Transverse colon (tissue), 3 donors: Measurements from ENCODE around the gene IGLL1.

Experiments used
- POLR2A ChIP-seq: fragments of 450-650 bp; IDR thresholded peaks from one replicate; pipeline ENCODE4 v1.6.1; 2016; ENCODE audit warnings: antibody characterized with exemption, mild to moderate bottlenecking, moderate library complexity
- TF ChIP-seq, protein P1 (sequence below), 5 experiments: fragments of 200-600 bp in 3 of 5; fragments of 450-650 bp in 2 of 5; sonication (generic) in 3 of 5; IDR thresholded peaks; 1 replicate in 2 of 5; 2 replicates in 3 of 5; pipeline ENCODE4 v1.5.1; 2016 to 2017; ENCODE audit warnings: antibody characterized with exemption in 5 of 5, inconsistent platforms in 3 of 5, mild to moderate bottlenecking in 2 of 5, moderate library complexity in 1 of 5

DNA sequence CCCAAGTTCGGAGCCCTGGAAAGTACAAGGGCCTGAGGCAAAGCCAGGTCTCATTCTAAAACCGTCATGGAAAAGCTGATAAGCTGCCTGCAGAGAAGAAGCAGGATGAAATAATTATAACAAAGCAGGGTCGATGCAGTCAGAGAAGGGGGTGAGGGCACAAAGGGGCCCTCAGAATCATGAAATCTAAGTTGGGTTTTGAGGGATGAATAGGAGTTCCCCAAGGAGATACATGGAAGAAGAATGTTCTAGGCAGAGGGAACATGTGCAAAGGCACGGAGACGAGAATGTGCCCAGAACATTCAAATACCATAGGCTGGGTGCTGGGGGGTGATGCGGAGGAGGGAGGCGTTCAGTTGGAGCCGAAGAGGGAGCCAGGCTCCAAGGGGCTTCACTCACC is 25.0 kb downstream of the IGLL1 start:
- TF ChIP-seq, protein P1, sequence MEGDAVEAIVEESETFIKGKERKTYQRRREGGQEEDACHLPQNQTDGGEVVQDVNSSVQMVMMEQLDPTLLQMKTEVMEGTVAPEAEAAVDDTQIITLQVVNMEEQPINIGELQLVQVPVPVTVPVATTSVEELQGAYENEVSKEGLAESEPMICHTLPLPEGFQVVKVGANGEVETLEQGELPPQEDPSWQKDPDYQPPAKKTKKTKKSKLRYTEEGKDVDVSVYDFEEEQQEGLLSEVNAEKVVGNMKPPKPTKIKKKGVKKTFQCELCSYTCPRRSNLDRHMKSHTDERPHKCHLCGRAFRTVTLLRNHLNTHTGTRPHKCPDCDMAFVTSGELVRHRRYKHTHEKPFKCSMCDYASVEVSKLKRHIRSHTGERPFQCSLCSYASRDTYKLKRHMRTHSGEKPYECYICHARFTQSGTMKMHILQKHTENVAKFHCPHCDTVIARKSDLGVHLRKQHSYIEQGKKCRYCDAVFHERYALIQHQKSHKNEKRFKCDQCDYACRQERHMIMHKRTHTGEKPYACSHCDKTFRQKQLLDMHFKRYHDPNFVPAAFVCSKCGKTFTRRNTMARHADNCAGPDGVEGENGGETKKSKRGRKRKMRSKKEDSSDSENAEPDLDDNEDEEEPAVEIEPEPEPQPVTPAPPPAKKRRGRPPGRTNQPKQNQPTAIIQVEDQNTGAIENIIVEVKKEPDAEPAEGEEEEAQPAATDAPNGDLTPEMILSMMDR (IDR thresholded peaks at IDR 0.05), result no peak
- TF ChIP-seq POLR2A, result no peak
